ENCODE measurements around the gene PRPF4. TPM values are rescaled to one million over a fixed set of nuclear protein-coding genes. Genes with fewer than 3 reads are reported as not detected.
A peak's percentile ranks its signal among the peaks of the same experiment; 100 is the strongest.
"Not testable (repeated sequence)": the region's sequence is repeated elsewhere in the genome, so short reads cannot be mapped to it uniquely, and the experiment has no call there.

The PRPF4 gene
- total RNA-seq (2014; rRNA removed): 49.3 and 51.0 TPM in 2 replicates
- polyA plus RNA-seq (2012): 19.9 TPM

DNA sequence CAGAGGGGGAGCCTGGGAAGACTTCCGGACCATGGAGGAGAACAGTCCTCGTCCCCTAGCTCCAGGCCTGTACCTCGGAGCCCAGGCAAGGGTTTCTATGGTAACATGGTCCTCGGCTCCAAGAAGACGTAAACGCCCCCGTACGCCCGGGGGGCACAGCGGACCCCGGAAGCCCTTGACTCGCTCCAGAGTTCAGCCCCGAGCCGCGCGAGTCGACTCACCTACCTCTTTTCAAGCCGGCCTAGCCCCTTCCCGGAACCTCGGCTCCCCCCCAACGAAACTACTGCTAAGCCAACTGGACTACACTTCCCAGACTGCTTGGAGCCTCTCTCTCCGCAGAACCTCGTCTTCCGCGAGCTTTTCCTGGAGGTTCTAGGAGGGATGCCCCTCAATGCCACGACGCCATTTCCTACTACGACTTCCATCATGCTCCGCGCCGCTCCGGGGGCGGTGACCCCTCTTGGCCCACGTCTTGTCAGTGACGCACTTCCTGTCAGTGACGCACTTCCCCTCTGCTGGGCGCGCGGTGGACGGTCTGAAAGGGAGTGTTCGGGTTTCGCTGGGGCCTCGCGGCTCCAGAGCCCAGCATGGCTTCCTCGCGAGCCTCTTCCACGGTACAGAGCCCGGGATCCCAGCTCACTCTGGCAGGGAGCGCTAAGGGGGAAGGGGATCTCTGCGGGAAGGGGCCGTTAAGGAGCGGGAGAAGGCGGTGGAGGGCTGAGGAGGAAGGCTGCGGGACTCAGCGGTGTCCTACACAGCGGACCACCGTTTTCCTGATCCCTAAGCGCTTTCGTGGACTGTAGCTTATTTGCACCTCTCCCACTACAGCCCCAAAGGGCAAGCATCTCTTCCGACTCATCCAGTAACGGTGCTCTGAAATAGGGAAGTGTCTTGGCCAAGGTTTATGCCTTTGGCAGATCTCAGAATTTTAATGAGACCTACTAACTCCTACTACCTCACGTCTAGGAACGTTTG lies at the start of gene PRPF4, which contains the start of gene CDC26:
TSS of gene PRPF4 (plus strand) at position 502 of the 975 bp plus-strand sequence. CDS start at position 588, 86 bp downstream.
TSS of gene CDC26 (minus strand) at position 416 of the 975 bp plus-strand sequence. CDS start 3,065 bp downstream, outside the sequence.
- DNase-seq (ENCODE audit: low read depth): peak; percentile 98

DNA sequence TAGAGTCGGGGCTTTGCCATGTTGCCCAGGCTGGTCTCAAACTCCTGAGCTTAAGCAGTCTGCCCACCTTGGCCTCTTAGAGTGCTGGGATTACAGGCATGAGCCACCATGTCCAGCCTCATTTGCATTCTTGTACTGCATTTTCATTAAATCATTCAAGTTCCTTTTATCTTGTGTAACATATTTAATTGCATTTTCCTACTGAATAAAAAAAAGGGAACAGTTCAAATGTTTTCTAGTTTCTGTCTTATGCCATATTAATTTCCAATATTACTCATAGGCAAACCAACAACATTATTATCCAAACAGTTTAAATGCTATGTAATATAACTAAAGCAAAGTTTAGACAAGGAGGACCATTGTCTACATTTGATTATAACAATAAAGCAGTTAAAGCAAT lies 48.0 kb upstream of the PRPF4 start:
- DNase-seq (ENCODE audit: low read depth): no peak

- no peak for DNase-seq (ENCODE audit: low read depth)
Observed at GRCh38 chr9:113228130-113228665, 47.3 kb upstream of the PRPF4 start.

- no peak for DNase-seq (ENCODE audit: low read depth)
Observed at GRCh38 chr9:113231701-113232100, 43.8 kb upstream of the PRPF4 start.

- DNase-seq (ENCODE audit: low read depth): not testable (repeated sequence)
Observed at GRCh38 chr9:113235701-113236255, 39.7 kb upstream of the PRPF4 start.

DNA sequence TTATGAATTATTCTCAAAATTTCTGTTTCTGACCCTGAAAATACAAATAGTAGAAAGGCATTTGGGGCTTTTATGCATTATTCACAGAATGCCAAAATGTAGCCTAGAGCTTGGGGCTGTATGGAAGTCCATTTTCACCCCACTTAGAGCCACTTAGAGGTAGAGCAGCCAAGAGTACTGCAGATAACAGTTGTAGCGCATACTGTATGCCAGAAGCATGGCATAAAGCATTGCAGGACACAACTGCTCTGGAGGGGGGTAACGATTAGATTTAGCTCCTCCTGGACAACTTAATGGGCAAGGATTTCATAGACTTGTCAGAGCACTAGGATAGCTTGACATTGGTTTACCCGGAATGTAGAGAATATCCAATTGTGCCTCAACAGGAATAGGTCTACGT lies 38.4 kb upstream of the PRPF4 start:
- no peak for DNase-seq (ENCODE audit: low read depth)

DNA sequence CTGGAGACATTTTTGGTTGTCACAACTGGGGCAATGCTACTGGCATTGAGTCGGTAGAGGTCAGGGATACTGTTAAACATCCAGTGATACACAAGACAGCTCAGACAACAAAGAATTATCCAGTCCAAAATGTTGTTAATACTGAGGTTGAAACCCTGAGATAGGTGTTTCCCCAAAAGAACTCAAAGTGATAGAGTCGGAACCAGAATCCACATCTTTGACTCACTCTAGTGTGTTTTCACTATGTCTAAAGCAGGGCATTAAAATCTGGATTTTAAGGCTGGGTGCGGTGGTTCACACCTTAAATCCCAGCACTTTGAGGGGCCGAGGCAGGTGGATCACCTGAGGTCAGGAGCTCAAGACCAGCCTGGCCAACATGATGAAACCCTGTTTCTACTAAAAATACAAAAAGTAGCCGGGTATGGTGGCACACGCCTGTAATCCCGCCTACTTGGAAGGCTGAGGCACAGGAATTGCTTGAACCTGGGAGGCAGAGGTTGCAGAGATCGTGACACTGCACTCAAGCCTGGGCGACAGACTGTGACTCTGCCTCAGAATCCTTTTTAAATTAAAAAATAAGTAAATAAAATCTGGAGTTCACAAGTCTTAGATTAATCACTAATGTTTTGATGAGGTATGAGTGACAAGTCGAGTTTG lies 37.1 kb upstream of the PRPF4 start:
- DNase-seq (ENCODE audit: low read depth): no peak

DNA sequence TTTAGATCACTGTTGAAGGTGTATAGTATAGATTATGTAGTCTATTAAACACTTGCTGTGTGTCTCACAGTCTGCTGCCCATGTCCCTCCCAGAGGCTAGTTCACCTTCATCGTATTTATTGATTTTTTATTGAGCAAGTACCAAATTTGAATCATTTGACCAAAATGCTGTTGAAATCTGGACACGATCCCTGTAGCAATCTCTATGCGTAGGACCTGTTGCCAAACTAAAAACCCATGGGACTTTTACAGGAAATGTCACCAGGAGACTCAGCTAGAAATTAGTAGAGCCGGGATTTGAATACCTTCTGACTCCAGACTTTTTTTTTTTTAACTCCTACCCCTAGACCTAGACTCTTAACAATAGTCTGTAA lies 36.6 kb upstream of the PRPF4 start:
- no peak for DNase-seq (ENCODE audit: low read depth)

GRCh38 chr9:113241161-113241560 lies 34.3 kb upstream of the PRPF4 start:
- DNase-seq (ENCODE audit: low read depth): no peak

DNA sequence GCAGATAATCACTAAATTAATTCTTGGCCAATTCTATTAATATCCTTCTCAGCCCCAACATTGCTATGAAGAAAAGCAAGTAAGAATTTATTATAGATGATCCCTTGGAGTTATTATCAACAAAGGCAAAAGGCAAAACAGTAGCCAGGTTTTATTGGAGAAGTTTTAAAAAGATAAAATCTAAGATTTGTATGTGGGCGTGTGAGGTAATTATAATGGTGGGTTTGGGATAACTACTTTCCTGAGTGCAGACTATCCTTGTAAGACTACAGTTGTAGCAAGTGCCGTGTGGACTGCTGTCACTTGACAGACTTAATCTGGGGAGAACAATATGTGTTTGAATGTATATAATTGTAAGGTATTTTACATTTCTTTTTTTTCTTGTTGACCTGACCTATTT lies 30.9 kb upstream of the PRPF4 start:
- DNase-seq (ENCODE audit: low read depth): no peak

DNA sequence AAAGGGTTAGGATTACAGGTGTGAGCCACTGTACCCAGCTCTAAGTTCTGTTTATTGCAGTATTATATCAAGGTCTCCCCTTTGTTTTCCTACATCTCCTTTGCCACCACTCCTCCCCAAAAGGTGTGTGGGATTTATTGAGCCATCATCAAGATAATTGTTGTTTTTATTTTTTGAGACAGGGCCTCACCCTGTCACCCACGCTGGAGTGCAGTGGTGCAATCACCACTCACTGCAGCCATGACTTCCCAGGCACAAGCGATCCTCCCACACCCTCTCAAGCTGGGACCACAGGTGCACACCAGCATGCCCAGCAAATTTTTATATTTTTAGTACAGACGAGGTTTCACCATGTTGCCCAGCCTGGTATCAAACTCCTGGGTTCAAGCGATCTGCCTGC lies 29.6 kb upstream of the PRPF4 start:
- no peak for DNase-seq (ENCODE audit: low read depth)

DNA sequence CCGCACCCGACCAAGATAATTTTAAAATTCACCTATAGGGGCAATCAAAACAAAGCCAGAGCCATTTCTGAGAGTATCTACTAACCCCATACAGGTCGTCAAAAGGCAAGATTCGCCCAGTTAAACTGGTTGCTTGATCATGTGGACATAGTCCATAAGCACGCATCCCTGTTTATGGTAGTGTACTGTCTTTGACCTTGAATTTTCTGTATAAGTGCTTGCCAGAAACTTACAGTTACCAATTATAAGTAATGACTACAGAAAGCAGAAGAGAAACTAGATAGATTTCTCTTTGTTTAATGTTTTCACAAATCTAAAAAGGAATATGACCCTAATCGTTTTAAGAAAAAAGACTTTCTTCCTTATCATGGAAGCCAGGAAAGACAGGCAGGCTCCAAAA lies 28.5 kb upstream of the PRPF4 start:
- no peak for DNase-seq (ENCODE audit: low read depth)

- no peak for DNase-seq (ENCODE audit: low read depth)
Observed at GRCh38 chr9:113247640-113248039, 27.8 kb upstream of the PRPF4 start.

GRCh38 chr9:113249661-113250060 lies 25.8 kb upstream of the PRPF4 start:
- DNase-seq (ENCODE audit: low read depth): not testable (repeated sequence)

- DNase-seq (ENCODE audit: low read depth): no peak
Observed at GRCh38 chr9:113250807-113251206, 24.7 kb upstream of the PRPF4 start.

DNA sequence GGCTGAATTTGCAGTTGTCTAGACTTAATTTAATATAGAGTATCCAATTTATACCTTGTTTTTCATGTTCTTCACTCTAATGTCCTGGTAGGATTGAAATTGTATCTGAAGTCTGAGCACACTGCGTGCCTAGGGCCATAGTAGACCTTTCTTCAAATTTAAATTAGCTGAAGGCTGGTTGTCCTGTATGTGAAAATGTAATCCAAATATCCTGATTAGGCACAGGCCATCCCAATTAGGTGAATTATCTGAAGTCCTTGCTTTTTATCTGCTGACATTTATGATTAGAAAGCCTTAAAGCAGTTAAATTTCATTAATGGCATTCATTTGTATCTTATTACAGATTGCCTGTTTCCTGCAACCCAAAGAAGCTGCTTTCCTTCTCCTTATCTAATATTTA lies 20.5 kb upstream of the PRPF4 start:
- DNase-seq (ENCODE audit: low read depth): no peak

GRCh38 chr9:113255438-113255837 lies 20.0 kb upstream of the PRPF4 start:
- no peak for DNase-seq (ENCODE audit: low read depth)

DNA sequence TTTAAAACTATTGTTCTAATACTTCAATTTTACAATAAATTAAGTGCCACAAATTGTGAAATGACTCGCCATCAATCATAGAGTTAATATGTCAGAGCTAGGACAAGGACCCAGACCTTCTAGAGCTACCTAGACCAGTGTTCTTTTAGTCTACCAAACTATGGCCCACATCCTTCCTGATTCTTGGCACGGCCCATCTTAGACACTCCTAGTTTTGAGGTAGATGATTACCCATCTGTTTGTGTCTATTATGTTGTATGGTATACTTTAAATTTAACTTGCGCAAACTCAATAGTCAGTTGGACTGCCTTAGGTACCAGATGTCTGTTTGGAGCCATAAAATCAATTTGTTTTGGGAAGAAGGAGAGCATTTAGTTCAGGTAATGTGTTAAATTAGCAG lies 17.6 kb upstream of the PRPF4 start:
- DNase-seq (ENCODE audit: low read depth): no peak

DNA sequence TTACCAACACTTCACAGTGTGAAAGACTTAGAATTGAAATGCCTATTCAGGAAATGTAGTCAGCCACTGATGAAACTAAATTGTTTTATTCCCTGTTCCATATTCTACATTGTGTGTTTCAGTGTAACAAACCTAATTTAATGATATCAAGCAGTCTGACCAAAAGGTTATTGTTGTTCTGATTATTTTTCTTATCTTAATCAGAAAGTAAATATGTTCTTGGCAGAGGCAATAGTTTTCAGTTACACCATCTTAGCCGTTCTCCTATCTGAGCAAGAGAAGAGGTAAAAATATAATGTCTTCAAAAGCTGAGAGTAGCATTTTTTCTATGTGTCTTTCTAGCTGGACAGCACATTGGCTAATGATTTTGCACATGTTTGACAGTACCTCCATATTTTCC lies 17.2 kb upstream of the PRPF4 start:
- DNase-seq (ENCODE audit: low read depth): no peak

GRCh38 chr9:113261917-113262671 lies 13.4 kb upstream of the PRPF4 start:
- DNase-seq (ENCODE audit: low read depth): no peak

DNA sequence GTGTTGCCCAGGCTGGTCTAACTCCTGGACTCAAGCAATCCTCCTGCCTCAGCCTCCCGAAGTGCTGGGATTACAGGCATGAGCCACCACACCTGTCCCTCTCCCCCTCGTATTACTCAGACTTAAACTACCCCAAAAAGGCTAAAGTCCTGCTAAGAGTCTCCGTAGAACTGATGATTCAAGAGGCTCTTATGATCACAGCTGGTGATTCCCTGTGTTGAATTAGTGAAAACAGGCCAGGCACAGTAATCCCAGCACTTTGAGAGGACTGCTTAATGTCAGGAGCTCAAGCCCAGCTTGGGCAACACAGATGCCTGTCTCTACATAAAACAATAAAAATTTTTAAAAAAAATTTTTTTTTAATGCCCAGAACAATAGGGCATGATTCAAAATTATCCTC lies 9.3 kb upstream of the PRPF4 start:
- peak; percentile 47 for DNase-seq (ENCODE audit: low read depth)
